Hematopoietic multipotent progenitor cell treated with erythropoietin and hydrocortisone succinate and interleukin-3 and kit ligand, for 17 days (in vitro differentiated cells): ENCODE data around the gene RS1.

Experiments
- DNase-seq: peaks from one replicate; pipeline ENCODE4 v3.0.0-alpha.2; 2015; ENCODE audit warnings: low spot score

RS1 gene

GRCh38 chrX:18668071-18668835, 3.7 kb downstream of the RS1 start:
- no peak for DNase-seq

GRCh38 chrX:18666614-18667013, 5.3 kb downstream of the RS1 start:
- DNase-seq, result no peak

- DNase-seq, result no peak
These were observed 7.0 kb downstream of the RS1 start for GRCh38 chrX:18664947-18665346.

GRCh38 chrX:18661273-18661672, 10.6 kb downstream of the RS1 start:
- DNase-seq, result no peak

- no peak for DNase-seq
These were observed 16.8 kb downstream of the RS1 start for GRCh38 chrX:18654875-18655836.

- DNase-seq, result no peak
These were observed 19.3 kb downstream of the RS1 start for GRCh38 chrX:18652636-18653035.

- DNase-seq, result no peak
These were observed 21.2 kb downstream of the RS1 start for GRCh38 chrX:18650662-18651061.

- DNase-seq, result no peak
These were observed 22.4 kb downstream of the RS1 start for GRCh38 chrX:18649498-18649951.

GRCh38 chrX:18647621-18648020, 24.3 kb downstream of the RS1 start:
- DNase-seq, result no peak

GRCh38 chrX:18643853-18644252, 28.1 kb downstream of the RS1 start:
- no peak for DNase-seq

- DNase-seq, result no peak
These were observed 28.7 kb downstream of the RS1 start for GRCh38 chrX:18643243-18643642.

- DNase-seq, result no peak
These were observed 31.2 kb downstream of the RS1 start for GRCh38 chrX:18640686-18641085.

GRCh38 chrX:18639280-18639679, 32.6 kb downstream of the RS1 start:
- DNase-seq, result no peak

GRCh38 chrX:18638398-18638797, 33.5 kb downstream of the RS1 start:
- no peak for DNase-seq

GRCh38 chrX:18630934-18631333, 41.0 kb downstream of the RS1 start:
- DNase-seq, result no peak

GRCh38 chrX:18624599-18624998, 47.3 kb downstream of the RS1 start:
- no peak for DNase-seq

- no peak for DNase-seq
These were observed 51.6 kb downstream of the RS1 start for GRCh38 chrX:18620349-18620748.

- DNase-seq, result no peak
These were observed 52.6 kb downstream of the RS1 start for GRCh38 chrX:18619288-18619687.

GRCh38 chrX:18617407-18617750, 54.5 kb downstream of the RS1 start:
- no peak for DNase-seq

GRCh38 chrX:18616688-18617406, 55.1 kb downstream of the RS1 start:
- DNase-seq, result no peak

- no peak for DNase-seq
These were observed 57.8 kb downstream of the RS1 start for GRCh38 chrX:18613930-18614639.

- DNase-seq, result no peak
These were observed 63.9 kb downstream of the RS1 start for GRCh38 chrX:18607966-18608365.
